Upper lobe of right lung (tissue), 1 donor: ENCODE measurements around the gene UNC13C. TPM values are rescaled to one million over a fixed set of nuclear protein-coding genes. Genes with fewer than 3 reads are reported as not detected.

Experiments
- ATAC-seq: fragments of 200-7000 bp; cut with Tn5 transposase; one replicate; pipeline ENCODE4 v1.9.1; 2020; ENCODE audit warnings: mild to moderate bottlenecking, moderate library complexity
- DNase-seq: peaks from one replicate; pipeline ENCODE4 v3.0.0-alpha.2; 2020
- H3K27ac ChIP-seq: fragments of 200-600 bp; one replicate; pipeline ENCODE4 v1.8.0; 2022
- H3K27me3 ChIP-seq: fragments of 200-600 bp; one replicate; pipeline ENCODE4 v1.8.0; 2022; ENCODE audit warnings: mild to moderate bottlenecking
- H3K36me3 ChIP-seq: fragments of 200-600 bp; one replicate; pipeline ENCODE4 v1.8.0; 2022
- H3K4me1 ChIP-seq: fragments of 200-600 bp; one replicate; pipeline ENCODE4 v1.8.0; 2022
- H3K4me3 ChIP-seq: fragments of 200-600 bp; one replicate; pipeline ENCODE4 v1.8.0; 2022; ENCODE audit warnings: mild to moderate bottlenecking
- H3K9me3 ChIP-seq: fragments of 200-600 bp; one replicate; pipeline ENCODE4 v1.8.0; 2022
- intact Hi-C: fragments of 100-400 bp; cut with DNase I; formaldehyde crosslinking; loops from one replicate; pipeline ENCODE4 v1.11.0; 2022
- total RNA-seq: library from RNA; stranded (reverse); fragmentation: NEBNext Ultra II Directional; extraction: Animal tissue kit (Norgen Biotek cat#: 25700); gene quantifications from one replicate; pipeline ENCODE4 v1.2.1, GENCODE V29; 2021
- TF ChIP-seq, protein P1 (sequence below): fragments of 200-600 bp; IDR thresholded peaks from one replicate; pipeline ENCODE4 v1.8.0; 2022; ENCODE audit warnings: antibody characterized with exemption
- donor health status: DM: no; HTN: yes; CAD: no; lungs with severe emphysema.

The UNC13C gene
- total RNA-seq, 1 donor from 2014 or later, result 0.14 TPM

DNA sequence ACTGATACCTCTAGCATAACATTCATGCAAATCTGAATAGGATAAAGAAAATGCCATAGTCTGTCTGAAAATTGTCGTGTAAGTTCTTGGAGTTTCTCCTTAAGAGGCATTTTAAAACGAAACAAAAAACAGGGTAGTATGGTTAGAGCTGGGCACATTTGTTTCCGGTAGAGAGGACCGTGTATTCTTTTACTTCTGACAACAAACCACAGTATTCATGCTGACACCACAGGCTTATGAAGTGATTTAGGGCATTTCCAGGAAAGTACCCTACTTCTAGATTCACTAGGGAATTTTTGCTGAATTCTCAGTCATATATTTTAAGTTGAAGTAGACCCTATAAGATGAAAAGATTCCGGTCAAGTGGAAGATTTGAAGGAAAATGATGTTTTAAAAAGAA is 541.3 kb downstream of the UNC13C start:
- H3K4me1 ChIP-seq, result no peaks in the 10 kb centered on the region
- no peaks in the 10 kb centered on the region for H3K9me3 ChIP-seq
- no peaks in the 10 kb centered on the region for H3K36me3 ChIP-seq
- H3K4me3 ChIP-seq, result no peak overlapping the region
- H3K27me3 ChIP-seq, result no peaks in the 10 kb centered on the region
- no peak for ATAC-seq
- TF ChIP-seq, protein P1, sequence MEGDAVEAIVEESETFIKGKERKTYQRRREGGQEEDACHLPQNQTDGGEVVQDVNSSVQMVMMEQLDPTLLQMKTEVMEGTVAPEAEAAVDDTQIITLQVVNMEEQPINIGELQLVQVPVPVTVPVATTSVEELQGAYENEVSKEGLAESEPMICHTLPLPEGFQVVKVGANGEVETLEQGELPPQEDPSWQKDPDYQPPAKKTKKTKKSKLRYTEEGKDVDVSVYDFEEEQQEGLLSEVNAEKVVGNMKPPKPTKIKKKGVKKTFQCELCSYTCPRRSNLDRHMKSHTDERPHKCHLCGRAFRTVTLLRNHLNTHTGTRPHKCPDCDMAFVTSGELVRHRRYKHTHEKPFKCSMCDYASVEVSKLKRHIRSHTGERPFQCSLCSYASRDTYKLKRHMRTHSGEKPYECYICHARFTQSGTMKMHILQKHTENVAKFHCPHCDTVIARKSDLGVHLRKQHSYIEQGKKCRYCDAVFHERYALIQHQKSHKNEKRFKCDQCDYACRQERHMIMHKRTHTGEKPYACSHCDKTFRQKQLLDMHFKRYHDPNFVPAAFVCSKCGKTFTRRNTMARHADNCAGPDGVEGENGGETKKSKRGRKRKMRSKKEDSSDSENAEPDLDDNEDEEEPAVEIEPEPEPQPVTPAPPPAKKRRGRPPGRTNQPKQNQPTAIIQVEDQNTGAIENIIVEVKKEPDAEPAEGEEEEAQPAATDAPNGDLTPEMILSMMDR, result no peak
- no peak for DNase-seq
- intact Hi-C loops, result no loop called here
- H3K27ac ChIP-seq, result no peak overlapping the region

DNA sequence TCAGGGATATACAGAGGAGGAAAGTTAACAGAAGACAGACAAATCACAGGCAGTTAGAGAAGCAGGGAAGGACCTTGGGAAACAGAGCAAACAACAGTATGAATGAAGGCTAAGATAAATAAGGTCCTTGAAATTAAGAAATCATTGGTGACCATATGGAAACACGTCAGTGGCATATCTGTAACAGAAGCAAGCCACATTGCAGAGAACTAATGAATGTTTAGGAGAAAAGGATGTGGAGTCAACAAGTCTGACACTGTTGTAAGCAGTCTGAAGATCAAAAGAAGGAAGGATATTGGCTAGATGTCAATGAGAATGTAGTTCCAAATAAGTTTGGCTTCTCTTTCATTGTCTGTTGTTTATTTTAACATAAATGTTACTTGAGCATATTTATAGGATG is 542.4 kb downstream of the UNC13C start:
- intact Hi-C loops, result no loop called here
- no peaks in the 10 kb centered on the region for H3K4me1 ChIP-seq

DNA sequence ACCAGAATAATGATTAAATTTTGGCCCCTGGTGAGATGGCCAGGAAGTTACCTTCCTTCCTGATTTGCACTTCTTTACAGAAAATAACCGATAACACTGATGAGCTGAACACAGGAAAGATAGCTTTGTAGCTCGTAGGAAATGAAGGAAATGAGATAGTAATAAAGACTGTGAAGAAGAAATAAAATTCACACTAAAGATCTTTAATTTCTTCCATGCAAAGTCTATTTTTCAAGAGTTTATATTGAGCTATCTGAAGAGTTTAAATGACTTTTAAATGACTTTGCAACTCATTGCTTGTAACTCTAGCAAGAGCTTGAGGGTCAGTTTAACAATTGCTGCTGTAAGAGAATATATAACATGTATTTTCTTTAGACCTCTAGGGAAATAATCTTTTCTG is 543.0 kb downstream of the UNC13C start:
- TF ChIP-seq, protein P1, result no peak
- DNase-seq (no peak), ATAC-seq (no peak)
- Histone ChIP-seq H3K36me3 (no peaks in the 10 kb centered on the region), H3K27me3 (no peaks in the 10 kb centered on the region), H3K27ac (no peak overlapping the region), H3K9me3 (no peaks in the 10 kb centered on the region), H3K4me3 (no peak overlapping the region), H3K4me1 (no peaks in the 10 kb centered on the region)
- intact Hi-C loops, result no loop called here

More for the DNA sequence above, 542.4 kb downstream of the UNC13C start:
- ATAC-seq (no peak), DNase-seq (no peak)
- H3K27ac ChIP-seq, result no peak overlapping the region
- no peaks in the 10 kb centered on the region for H3K27me3 ChIP-seq
- H3K36me3 ChIP-seq, result no peaks in the 10 kb centered on the region
- no peaks in the 10 kb centered on the region for H3K9me3 ChIP-seq
- no peak overlapping the region for H3K4me3 ChIP-seq
- TF ChIP-seq, protein P1, result no peak

DNA sequence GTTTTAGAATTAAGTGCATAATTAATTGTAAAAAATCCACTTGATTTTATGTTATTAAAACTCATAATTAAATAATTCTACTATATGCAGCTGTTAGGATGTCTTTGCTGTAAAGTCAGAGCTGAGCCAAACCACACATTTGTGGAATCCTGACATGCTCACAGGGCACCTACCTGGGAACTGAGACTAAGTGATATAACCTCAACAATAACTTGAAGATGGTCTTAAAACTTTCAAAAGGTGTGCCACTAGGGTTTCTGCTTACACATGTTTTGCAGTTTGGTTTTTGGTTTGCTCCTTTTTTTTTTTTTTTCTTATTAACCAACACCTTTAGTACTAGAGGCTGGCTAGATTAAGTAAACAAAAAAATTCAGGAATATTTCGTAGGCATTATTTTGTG is 549.8 kb downstream of the UNC13C start:
- no peak for ATAC-seq

DNA sequence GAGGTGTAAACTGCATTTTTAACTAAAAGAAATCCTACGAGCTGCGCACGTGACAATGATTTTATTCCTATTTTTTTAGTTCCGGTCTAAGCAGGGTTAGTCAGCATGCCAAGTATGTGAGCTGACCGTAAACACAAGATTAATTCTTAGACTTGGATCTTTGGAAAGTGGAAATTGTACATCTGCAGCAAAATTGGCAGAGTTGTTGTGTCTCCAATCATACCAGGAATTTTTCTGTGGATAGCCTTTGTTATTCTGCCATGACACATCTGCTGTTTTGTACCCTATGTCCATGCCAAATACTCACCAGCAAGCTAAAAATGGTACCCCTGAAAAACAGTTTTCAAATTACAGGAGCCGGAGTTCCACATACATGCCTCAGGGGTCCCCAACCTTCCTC is 562.5 kb downstream of the UNC13C start:
- TF ChIP-seq, protein P1, result no peak
- Histone ChIP-seq H3K27me3 (no peaks in the 10 kb centered on the region), H3K4me3 (no peak overlapping the region), H3K36me3 (no peaks in the 10 kb centered on the region), H3K9me3 (no peaks in the 10 kb centered on the region), H3K27ac (no peak overlapping the region), H3K4me1 (no peaks in the 10 kb centered on the region)
- intact Hi-C loops, result no loop called here
- DNase-seq, result no peak
- ATAC-seq, result no peak

More for the DNA sequence above, 549.8 kb downstream of the UNC13C start:
- no peak overlapping the region for H3K4me3 ChIP-seq
- intact Hi-C loops, result no loop called here
- TF ChIP-seq, protein P1, result no peak
- no peak overlapping the region for H3K27ac ChIP-seq
- H3K9me3 ChIP-seq, result no peaks in the 10 kb centered on the region
- H3K27me3 ChIP-seq, result no peaks in the 10 kb centered on the region
- H3K36me3 ChIP-seq, result no peaks in the 10 kb centered on the region
- no peak for DNase-seq
- no peaks in the 10 kb centered on the region for H3K4me1 ChIP-seq

DNA sequence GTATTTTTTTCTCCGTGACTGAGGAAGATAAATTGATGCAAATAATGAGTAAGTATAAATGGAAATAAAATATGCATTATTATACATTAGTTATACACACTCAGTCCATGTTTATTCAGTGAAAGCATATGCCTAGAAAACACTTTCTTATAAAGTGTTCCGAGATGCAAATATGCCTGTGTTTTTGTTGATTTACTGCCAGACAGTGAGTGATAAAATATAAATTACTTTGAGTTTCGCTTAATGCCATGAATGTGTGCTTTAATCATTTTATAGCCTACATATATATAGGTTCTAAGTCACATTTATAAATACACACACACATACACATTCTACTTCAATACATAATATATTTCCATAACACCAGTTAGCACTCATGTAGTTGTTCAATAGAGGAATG is 569.2 kb downstream of the UNC13C start:
- TF ChIP-seq, protein P1, result no peak
- ATAC-seq, result no peak
- Histone ChIP-seq H3K4me3 (no peak overlapping the region), H3K36me3 (no peaks in the 10 kb centered on the region), H3K27ac (no peak overlapping the region), H3K4me1 (no peaks in the 10 kb centered on the region), H3K27me3 (no peaks in the 10 kb centered on the region), H3K9me3 (no peaks in the 10 kb centered on the region)
- DNase-seq, result no peak
- intact Hi-C loops, result no loop called here
